Liver (tissue), 9 donors: ENCODE measurements around the gene F11. TPM values are rescaled to one million over a fixed set of nuclear protein-coding genes. Genes with fewer than 3 reads are reported as not detected.

ENCODE experiments used
- DNase-seq: peaks from one replicate; pipeline ENCODE4 v3.0.0-alpha.2; 2017; ENCODE audit warnings: low spot score
- H3K27ac ChIP-seq, 2 donors: one replicate each; pipeline ENCODE4 v1.7.0; 2013; ENCODE audit warnings: inconsistent platforms in 2 of 2, low read length in 2 of 2, control low read depth in 1 of 2, low read depth in 1 of 2, mild to moderate bottlenecking in 1 of 2
- H3K27me3 ChIP-seq, 4 donors: one replicate each; pipeline versions ENCODE4 v1.6.1 to v1.7.0; 2013; ENCODE audit warnings: low read length in 3 of 4, inconsistent platforms in 1 of 4, mild to moderate bottlenecking in 1 of 4, moderate library complexity in 1 of 4; ENCODE audit not compliant: control insufficient read depth in 4 of 4, insufficient read depth in 4 of 4
- H3K36me3 ChIP-seq, 4 donors: one replicate each; pipeline versions ENCODE4 v1.6.1 to v1.7.0; 2013; ENCODE audit warnings: low read length in 3 of 4, mild to moderate bottlenecking in 3 of 4, low read depth in 1 of 4, moderate library complexity in 1 of 4; ENCODE audit not compliant: control insufficient read depth in 4 of 4, insufficient read depth in 3 of 4
- H3K4me1 ChIP-seq, 4 donors: one replicate each; pipeline versions ENCODE4 v1.6.1 to v1.7.0; 2013; ENCODE audit warnings: low read length in 3 of 4, mild to moderate bottlenecking in 3 of 4, moderate library complexity in 1 of 4; ENCODE audit not compliant: control insufficient read depth in 4 of 4, insufficient read depth in 4 of 4
- H3K4me3 ChIP-seq, 3 donors: one replicate each; pipeline versions ENCODE4 v1.6.1 to v1.7.0; 2013; ENCODE audit warnings: low read length in 3 of 3, control low read depth in 1 of 3, low read depth in 1 of 3, mild to moderate bottlenecking in 1 of 3
- H3K9ac ChIP-seq, 2 donors: one replicate each; pipeline ENCODE4 v1.7.0; 2013; ENCODE audit warnings: low read length in 2 of 2, mild to moderate bottlenecking in 2 of 2, moderate library complexity in 2 of 2, control low read depth in 1 of 2, low read depth in 1 of 2
- H3K9me3 ChIP-seq, 4 donors: one replicate each; pipeline versions ENCODE4 v1.6.1 to v1.7.0; 2013; ENCODE audit warnings: low read length in 3 of 4; ENCODE audit not compliant: control insufficient read depth in 4 of 4
- CTCF ChIP-seq: fragments of 150-350 bp; IDR thresholded peaks from 2 replicates; pipeline ENCODE4 v1.5.1; 2017; ENCODE audit warnings: improper control_type of control experiment, low read depth, low read length; ENCODE audit not compliant: missing input control
- EGR1 ChIP-seq, 2 donors: IDR thresholded peaks; 2 replicates each; pipeline ENCODE4 v1.6.1; 2016 to 2018; ENCODE audit warnings: antibody characterized with exemption in 2 of 2, low read depth in 2 of 2
- FOXA1 ChIP-seq: IDR thresholded peaks from 2 replicates; pipeline ENCODE4 v1.6.1; 2016; ENCODE audit warnings: antibody characterized with exemption
- HNF4A ChIP-seq, 2 donors: conservative IDR thresholded peaks; 2 replicates each; pipeline ENCODE4 v1.6.1; 2016; ENCODE audit warnings: antibody characterized with exemption in 2 of 2, mild to moderate bottlenecking in 2 of 2
- HNF4G ChIP-seq: IDR thresholded peaks from 2 replicates; pipeline ENCODE4 v1.6.1; 2016; ENCODE audit warnings: antibody characterized with exemption
- RXRA ChIP-seq, 2 donors: IDR thresholded peaks; 2 replicates each; pipeline ENCODE4 v1.6.1; 2017 to 2018; ENCODE audit warnings: antibody characterized with exemption in 2 of 2, mild to moderate bottlenecking in 1 of 2
- TAF1 ChIP-seq: conservative IDR thresholded peaks from 2 replicates; pipeline ENCODE4 v1.6.1; 2016; ENCODE audit warnings: antibody characterized with exemption, mild to moderate bottlenecking
- YY1 ChIP-seq: IDR thresholded peaks from 2 replicates; pipeline ENCODE4 v1.6.1; 2016; ENCODE audit warnings: antibody characterized with exemption, mild to moderate bottlenecking
- WGBS: extraction: QIAGEN DNeasy Blood & Tissue Kit; methylation state at CpG from one replicate; pipeline ENCODE4 v1.1.7; 2013; 5-methylcytosine and 5-hydroxymethylcytosine counted together
- polyA plus RNA-seq, 2 donors: library from polyadenylated mRNA; stranded (reverse) in 1 of 2; unstranded in 1 of 2; fragments of 200-250 nt in 1 of 2; fragments of >200 nt in 1 of 2; fragmentation: Nextera tagmentation in 1 of 2; extraction: Ambion mirVana in 1 of 2; gene quantifications; one replicate each; pipeline versions ENCODE4 v1.2.1 to v1.2.3, GENCODE V29; 2013 to 2015
- total RNA-seq, 2 donors: library from RNA; depleted of rRNA; stranded (reverse); fragments of >200 nt; gene quantifications; one replicate each; pipeline ENCODE4 v1.2.3, GENCODE V29; 2014
- TF ChIP-seq, protein P1 (sequence below): IDR thresholded peaks from 2 replicates; pipeline ENCODE4 v1.6.1; 2016; ENCODE audit warnings: antibody characterized with exemption
- donor health status: healthy.
- donor health status: healthy.
- donor health status: healthy.
- donor health status: healthy.
- donor health status: healthy.

Gene F11
- total and polyA plus RNA-seq, 4 donors, result 54.6 to 207 (median 115) TPM

DNA sequence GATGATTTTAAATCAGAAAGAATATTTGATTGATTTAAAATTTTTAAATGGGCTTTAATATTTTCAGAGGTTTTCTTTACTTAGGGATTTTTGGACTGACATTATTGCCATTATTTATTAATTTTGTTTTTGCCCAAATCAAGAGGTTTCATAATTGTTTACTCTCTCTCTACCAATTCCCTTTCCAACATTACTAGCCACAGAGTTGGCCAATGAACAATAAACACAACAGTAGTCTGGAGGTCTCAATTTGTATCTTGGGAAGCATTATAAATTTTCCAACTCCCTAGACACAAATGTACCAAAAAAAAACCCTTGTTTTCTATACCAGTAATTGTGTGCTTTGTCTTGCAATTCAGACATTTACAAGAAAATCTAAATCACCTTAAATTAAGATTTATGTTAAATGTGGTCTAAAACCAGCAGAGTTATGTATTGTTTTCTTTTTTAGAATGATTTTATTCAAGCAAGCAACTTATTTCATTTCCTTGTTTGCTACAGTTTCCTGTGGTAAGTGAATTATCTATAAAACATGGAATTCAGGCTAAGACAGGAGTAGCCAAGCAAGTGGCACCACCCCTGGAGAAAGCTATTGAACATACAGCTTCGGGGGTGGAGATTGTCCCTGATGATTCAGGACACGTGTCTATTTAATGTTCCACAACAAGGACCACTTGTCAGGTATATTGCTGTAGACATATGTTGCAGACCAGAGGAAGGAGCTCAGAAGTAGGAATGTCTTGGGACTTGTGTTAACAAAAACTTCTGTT lies 38.1 kb upstream of the F11 start:
- peak overlapping the region; percentile 62 to 90 for H3K9ac ChIP-seq
- no peaks in the 10 kb centered on the region for H3K27me3 ChIP-seq
- peaks cover 12 to 49% (median 28%) of the 10 kb centered on the region in 4 donors for H3K4me1 ChIP-seq
- H3K4me3 ChIP-seq, result peak overlapping the region; percentile 33 to 55 (median 50)
- H3K9me3 ChIP-seq, result no peaks in the 10 kb centered on the region
- peak overlapping the region; percentile 77 to 82 for H3K27ac ChIP-seq
- DNase-seq, result no peak
- TF ChIP-seq HNF4G, result no peak
- 9% methylated on average over 2 of the region's 2 CpGs for WGBS
- peaks cover 0 to 8% (median 0%) of the 10 kb centered on the region in 4 donors for H3K36me3 ChIP-seq

GRCh38 chr4:186228514-186228894 lies 37.5 kb upstream of the F11 start:
- TF ChIP-seq CTCF, result peak; percentile 33
- TF ChIP-seq YY1, result peak; percentile 90
- TF ChIP-seq FOXA1, result no peak
- peak; percentile 19 for TF ChIP-seq TAF1
- TF ChIP-seq, protein P1, sequence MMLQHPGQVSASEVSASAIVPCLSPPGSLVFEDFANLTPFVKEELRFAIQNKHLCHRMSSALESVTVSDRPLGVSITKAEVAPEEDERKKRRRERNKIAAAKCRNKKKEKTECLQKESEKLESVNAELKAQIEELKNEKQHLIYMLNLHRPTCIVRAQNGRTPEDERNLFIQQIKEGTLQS, result peak; percentile 33
- Histone ChIP-seq H3K27ac (peak overlapping the region; percentile 77 to 82), H3K9ac (peak overlapping the region; percentile 71 to 90), H3K4me3 (peak overlapping the region; percentile 33 to 55 (median 50)), H3K27me3 (no peaks in the 10 kb centered on the region), H3K4me1 (peaks cover 12 to 50% (median 28%) of the 10 kb centered on the region in 4 donors), H3K36me3 (peaks cover 0 to 8% (median 2%) of the 10 kb centered on the region in 4 donors), H3K9me3 (no peaks in the 10 kb centered on the region)
- DNase-seq, result no peak
- WGBS, result 22% methylated on average over 2 of the region's 2 CpGs

GRCh38 chr4:186234367-186234766 lies 31.6 kb upstream of the F11 start:
- WGBS, result 27% methylated on average over 2 of the region's 2 CpGs
- Histone ChIP-seq H3K4me3 (no peak overlapping the region), H3K36me3 (peaks cover 7 to 26% (median 15%) of the 10 kb centered on the region in 4 donors), H3K9ac (no peak overlapping the region), H3K27me3 (no peaks in the 10 kb centered on the region), H3K9me3 (no peaks in the 10 kb centered on the region), H3K27ac (no peak overlapping the region), H3K4me1 (peaks cover 4 to 53% (median 24%) of the 10 kb centered on the region in 4 donors)
- TF ChIP-seq CTCF, result no peak
- no peak for TF ChIP-seq EGR1 (IDR thresholded peaks at IDR 0.05; ENCODE audit: low read depth in 2 of 2)
- no peak for TF ChIP-seq HNF4G
- no peak for TF ChIP-seq HNF4A (conservative IDR thresholded peaks at IDR 0.05)
- TF ChIP-seq YY1, result no peak
- no peak for TF ChIP-seq RXRA (IDR thresholded peaks at IDR 0.05)
- DNase-seq, result no peak
